Brain microvascular endothelial cell (primary cell): ENCODE measurements around the gene BRCA1.
A peak's percentile ranks its signal among the peaks of the same experiment; 100 is the strongest.

Source experiments
- DNase-seq: peaks from one replicate; pipeline ENCODE4 v3.0.0-alpha.2; 2020
- H3K27ac ChIP-seq: fragments of 250-450 bp; sonication (Bioruptor Pico); 2 replicates; pipeline ENCODE4 v1.5.1; 2020; ENCODE audit warnings: mild to moderate bottlenecking, moderate library complexity
- H3K27me3 ChIP-seq: fragments of 250-450 bp; sonication (Bioruptor Pico); replicated peaks from 2 replicates; pipeline ENCODE4 v1.5.1; 2020; ENCODE audit warnings: mild to moderate bottlenecking
- H3K36me3 ChIP-seq: fragments of 250-450 bp; sonication (Bioruptor Pico); replicated peaks from 2 replicates; pipeline ENCODE4 v1.5.1; 2020; ENCODE audit warnings: mild to moderate bottlenecking
- H3K4me3 ChIP-seq: 2 replicates; pipeline ENCODE4 v1.5.1; 2011; ENCODE audit warnings: low read depth, mild to moderate bottlenecking, control low read depth, low read length, moderate library complexity
- in situ Hi-C: cut with HindIII; loops from 2 replicates; pipeline ENCODE4 v1.10.0; 2017; ENCODE audit warnings: low sequenced_read_pairs, low pct_ligation_motif_present
- TF ChIP-seq, protein P1 (sequence below): IDR thresholded peaks from 2 replicates; pipeline ENCODE4 v1.5.1; 2011; ENCODE audit warnings: low read depth, mild to moderate bottlenecking, moderate library complexity, low read length, control low read depth, inconsistent platforms; ENCODE audit errors: missing control alignments

Gene BRCA1

GRCh38 chr17:43033948-43034881 lies 90.9 kb downstream of the BRCA1 start:
- H3K27ac ChIP-seq: no peak overlapping the region
- H3K27me3 ChIP-seq: no peaks in the 10 kb centered on the region
- no peak overlapping the region for H3K4me3 ChIP-seq
- TF ChIP-seq, protein P1, sequence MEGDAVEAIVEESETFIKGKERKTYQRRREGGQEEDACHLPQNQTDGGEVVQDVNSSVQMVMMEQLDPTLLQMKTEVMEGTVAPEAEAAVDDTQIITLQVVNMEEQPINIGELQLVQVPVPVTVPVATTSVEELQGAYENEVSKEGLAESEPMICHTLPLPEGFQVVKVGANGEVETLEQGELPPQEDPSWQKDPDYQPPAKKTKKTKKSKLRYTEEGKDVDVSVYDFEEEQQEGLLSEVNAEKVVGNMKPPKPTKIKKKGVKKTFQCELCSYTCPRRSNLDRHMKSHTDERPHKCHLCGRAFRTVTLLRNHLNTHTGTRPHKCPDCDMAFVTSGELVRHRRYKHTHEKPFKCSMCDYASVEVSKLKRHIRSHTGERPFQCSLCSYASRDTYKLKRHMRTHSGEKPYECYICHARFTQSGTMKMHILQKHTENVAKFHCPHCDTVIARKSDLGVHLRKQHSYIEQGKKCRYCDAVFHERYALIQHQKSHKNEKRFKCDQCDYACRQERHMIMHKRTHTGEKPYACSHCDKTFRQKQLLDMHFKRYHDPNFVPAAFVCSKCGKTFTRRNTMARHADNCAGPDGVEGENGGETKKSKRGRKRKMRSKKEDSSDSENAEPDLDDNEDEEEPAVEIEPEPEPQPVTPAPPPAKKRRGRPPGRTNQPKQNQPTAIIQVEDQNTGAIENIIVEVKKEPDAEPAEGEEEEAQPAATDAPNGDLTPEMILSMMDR: peak; percentile 8
- DNase-seq: no peak
- in situ Hi-C loops: no loop called here
- H3K36me3 ChIP-seq: no peaks in the 10 kb centered on the region

DNA sequence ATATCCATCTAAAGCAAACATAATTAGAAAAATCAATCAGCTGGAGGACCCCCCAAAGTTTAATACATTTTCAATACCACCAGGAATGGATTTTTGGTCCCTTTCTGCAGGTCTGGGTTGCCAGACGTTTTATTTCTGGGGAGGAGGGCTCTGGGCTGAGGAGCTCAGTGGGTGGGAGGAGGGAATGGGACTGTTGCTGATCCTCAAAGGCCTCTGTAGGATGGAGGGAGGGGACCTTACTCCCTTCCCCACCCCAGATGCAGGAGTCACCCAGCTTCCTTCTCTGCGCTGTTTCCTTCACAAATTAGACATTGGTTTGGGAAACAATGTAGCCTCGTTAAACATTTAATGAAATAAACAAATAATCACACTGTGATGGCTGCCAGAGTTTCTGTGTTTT lies 93.5 kb downstream of the BRCA1 start:
- Histone ChIP-seq H3K4me3 (no peak overlapping the region), H3K27me3 (no peaks in the 10 kb centered on the region), H3K27ac (no peak overlapping the region), H3K36me3 (no peaks in the 10 kb centered on the region)
- in situ Hi-C loops: no loop called here
- no peak for DNase-seq
- TF ChIP-seq, protein P1: no peak

DNA sequence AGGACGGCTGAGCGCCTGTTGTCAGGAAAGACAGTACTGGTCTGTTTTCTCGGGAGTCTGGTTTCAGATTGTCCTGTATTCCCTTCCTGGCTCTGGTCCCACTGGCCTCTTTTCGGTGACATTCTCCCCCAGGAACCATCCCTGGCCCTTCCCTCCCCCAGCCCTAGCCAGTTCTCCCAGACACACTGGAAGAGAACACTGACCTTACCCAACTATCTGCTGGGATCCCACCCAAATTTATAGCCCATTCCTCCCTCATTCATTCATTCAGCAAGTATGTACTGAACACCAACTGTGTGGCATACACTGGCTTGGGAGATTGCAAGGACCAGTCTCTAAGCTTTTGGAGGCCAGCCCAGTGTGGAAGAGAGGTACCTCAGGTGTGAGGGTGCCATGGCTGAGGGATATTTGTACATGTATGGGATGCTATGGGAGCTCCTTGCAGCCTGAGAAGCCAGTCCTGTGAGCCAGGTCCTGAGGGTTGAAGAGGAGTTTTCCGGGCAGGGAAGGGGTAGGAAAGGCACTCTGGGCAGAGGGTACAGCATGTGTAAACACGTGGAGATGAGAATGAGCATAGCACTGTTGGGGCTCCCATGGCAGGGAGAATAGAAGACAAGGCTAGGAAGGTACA lies 94.9 kb downstream of the BRCA1 start:
- TF ChIP-seq, protein P1: no peak
- Histone ChIP-seq H3K27me3 (no peaks in the 10 kb centered on the region), H3K4me3 (no peak overlapping the region), H3K27ac (no peak overlapping the region), H3K36me3 (no peaks in the 10 kb centered on the region)
- in situ Hi-C loops: no loop called here
- DNase-seq: no peak

GRCh38 chr17:43028221-43028861 lies 96.8 kb downstream of the BRCA1 start:
- in situ Hi-C loops: no loop called here
- no peak overlapping the region for H3K4me3 ChIP-seq
- TF ChIP-seq, protein P1: no peak
- DNase-seq: no peak
- no peaks in the 10 kb centered on the region for H3K27me3 ChIP-seq
- no peaks in the 10 kb centered on the region for H3K36me3 ChIP-seq
- no peak overlapping the region for H3K27ac ChIP-seq

DNA sequence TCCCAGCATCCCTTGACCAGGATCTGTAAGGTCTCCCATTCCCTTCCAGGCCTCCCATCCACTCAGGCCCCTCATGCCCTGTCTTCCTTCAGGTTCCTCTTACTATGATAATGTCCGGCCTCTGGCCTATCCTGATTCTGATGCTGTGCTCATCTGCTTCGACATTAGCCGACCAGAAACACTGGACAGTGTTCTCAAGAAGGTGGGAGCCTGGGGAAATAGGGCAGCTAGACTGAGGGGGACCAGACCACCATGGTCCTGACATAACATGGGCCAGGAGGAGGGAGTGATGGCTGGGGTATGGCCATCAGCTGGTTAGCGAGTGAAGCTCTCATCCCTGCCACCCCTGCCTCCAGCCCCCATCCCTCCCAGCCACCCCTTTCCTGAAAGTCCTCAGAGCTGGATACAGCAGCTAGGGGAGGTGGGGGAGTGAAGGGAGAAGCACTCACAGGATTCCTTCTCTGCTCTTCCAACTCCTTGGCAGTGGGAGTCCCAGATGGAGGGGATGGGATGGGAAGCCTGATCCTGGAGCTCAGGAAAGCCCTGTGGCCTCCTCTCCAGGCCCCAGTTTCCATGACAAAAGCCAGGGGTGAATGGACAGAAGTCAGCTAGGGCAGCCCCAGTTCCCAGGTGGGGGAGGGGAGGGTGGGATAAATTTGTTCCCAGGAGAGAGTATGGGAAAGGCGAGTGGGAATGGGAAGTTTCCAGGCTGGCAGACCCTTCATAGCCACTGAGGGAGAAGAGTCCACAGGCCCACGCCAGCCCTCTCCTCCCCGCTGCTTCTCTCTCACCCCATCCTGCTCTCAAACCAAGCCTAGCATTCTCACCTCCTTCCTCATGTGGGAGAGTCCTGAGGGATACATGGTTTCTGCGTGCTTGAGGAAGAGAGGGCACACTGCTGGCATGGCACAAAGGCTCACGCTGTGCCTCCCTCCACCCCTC lies 97.8 kb downstream of the BRCA1 start:
- no peaks in the 10 kb centered on the region for H3K36me3 ChIP-seq
- in situ Hi-C loops: no loop called here
- no peak overlapping the region for H3K4me3 ChIP-seq
- H3K27ac ChIP-seq: no peak overlapping the region
- no peaks in the 10 kb centered on the region for H3K27me3 ChIP-seq
- DNase-seq: no peak
- TF ChIP-seq, protein P1: no peak
